BLaER1 (cell line): ENCODE data around the gene PXDN.
A peak's percentile ranks its signal among the peaks of the same experiment; 100 is the strongest.

Experiments used
- H3K27ac ChIP-seq: shearing (Covaris generic); formaldehyde crosslinking; 2 replicates; pipeline ENCODE4 v1.8.1; 2022
- H3K27me3 ChIP-seq: shearing (Covaris generic); formaldehyde crosslinking; 2 replicates; pipeline ENCODE4 v1.8.1; 2022
- H3K36me3 ChIP-seq: shearing (Covaris generic); formaldehyde crosslinking; 2 replicates; pipeline ENCODE4 v1.8.1; 2022
- H3K4me1 ChIP-seq: shearing (Covaris generic); formaldehyde crosslinking; 2 replicates; pipeline ENCODE4 v1.8.1; 2022
- H3K4me2 ChIP-seq: shearing (Covaris generic); formaldehyde crosslinking; 2 replicates; pipeline ENCODE4 v1.8.1; 2022
- H3K4me3 ChIP-seq: shearing (Covaris generic); formaldehyde crosslinking; 2 replicates; pipeline ENCODE4 v1.8.1; 2022
- H3K9ac ChIP-seq: shearing (Covaris generic); formaldehyde crosslinking; 2 replicates; pipeline ENCODE4 v1.8.1; 2022
- H3K9me3 ChIP-seq: shearing (Covaris generic); formaldehyde crosslinking; 2 replicates; pipeline ENCODE4 v1.8.1; 2022
- H4K20me1 ChIP-seq: shearing (Covaris generic); formaldehyde crosslinking; 2 replicates; pipeline ENCODE4 v1.8.1; 2022
- Cebpa-rat ChIP-seq: shearing (Covaris generic); IDR thresholded peaks from 2 replicates; pipeline ENCODE4 v1.8.1; 2022

PXDN gene

DNA sequence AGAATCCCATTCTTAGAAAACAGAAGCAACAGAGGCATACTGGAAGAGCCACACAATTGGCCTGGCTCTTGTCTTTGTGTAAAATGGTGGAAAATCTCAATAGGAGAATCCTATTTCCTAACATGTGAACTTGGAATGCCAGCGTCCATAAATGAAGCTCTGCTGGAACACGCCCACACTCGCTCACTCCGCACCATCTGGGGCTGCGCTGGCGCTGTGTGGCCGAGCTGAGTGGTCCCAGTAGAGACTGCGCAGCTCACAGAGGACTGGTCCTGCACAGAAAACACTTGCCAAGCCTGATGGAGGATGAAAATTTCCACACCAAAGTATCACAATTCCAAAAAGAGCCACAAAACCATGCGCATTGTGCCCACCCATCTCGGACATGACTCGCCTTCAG is 56.2 kb downstream of the PXDN start:
- Histone ChIP-seq H3K4me3 (no peak overlapping the region), H3K9me3 (no peaks in the 10 kb centered on the region), H3K4me1 (peaks cover 53% of the 10 kb centered on the region), H4K20me1 (peaks cover 100% of the 10 kb centered on the region), H3K9ac (peak overlapping the region; percentile 10), H3K27me3 (no peaks in the 10 kb centered on the region), H3K27ac (peak overlapping the region; percentile 15; the same call in 1 of the 2 replicates), H3K4me2 (peak overlapping the region; percentile 25), H3K36me3 (peaks cover 98% of the 10 kb centered on the region)
- TF ChIP-seq Cebpa-rat, result no peak

DNA sequence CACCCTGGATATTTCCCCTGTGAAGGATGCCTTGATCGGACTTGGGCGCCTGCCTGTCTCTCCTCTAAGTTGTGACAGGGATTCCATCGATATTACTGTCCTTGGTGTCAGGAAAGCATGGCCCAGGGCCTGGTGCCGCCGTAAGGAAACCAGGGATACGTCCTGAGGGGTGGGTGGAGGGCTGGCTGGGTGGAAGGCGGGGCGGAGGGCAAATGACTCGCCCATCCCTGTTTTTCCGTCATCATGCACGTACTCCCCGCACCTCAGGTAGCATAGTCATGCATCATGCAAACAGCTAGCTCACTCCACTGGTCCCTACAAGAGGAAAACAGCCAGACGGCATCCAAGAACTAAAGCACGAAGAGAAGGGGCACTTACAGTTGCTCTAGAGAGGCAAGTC is 57.1 kb downstream of the PXDN start:
- peaks cover 98% of the 10 kb centered on the region for H3K36me3 ChIP-seq
- no peak overlapping the region for H3K4me3 ChIP-seq
- peak overlapping the region; percentile 25; the same call in 1 of the 2 replicates for H3K4me2 ChIP-seq
- no peak for TF ChIP-seq Cebpa-rat
- H3K9me3 ChIP-seq, result no peaks in the 10 kb centered on the region
- peaks cover 100% of the 10 kb centered on the region for H4K20me1 ChIP-seq
- H3K4me1 ChIP-seq, result peaks cover 58% of the 10 kb centered on the region
- H3K27ac ChIP-seq, result peak overlapping the region; percentile 15; the same call in 1 of the 2 replicates
- H3K9ac ChIP-seq, result no peak overlapping the region; the same call in 1 of the 2 replicates
- H3K27me3 ChIP-seq, result no peaks in the 10 kb centered on the region

DNA sequence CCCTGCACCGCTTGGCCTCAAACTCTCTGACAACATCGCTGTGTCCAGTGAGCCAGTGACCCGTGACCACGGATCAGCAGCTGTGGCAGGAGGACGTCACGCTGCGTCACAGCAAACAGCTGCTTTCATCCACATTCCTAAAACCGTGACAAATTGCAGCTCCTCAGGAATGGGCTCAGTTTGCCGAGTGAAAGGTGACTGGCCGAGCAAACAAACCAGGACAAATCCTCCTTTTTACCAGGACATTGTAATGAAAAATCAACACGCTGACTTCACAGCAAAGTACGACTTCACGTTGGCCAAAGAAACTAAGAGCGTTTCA is 57.6 kb downstream of the PXDN start:
- Histone ChIP-seq H3K4me1 (peaks cover 59% of the 10 kb centered on the region), H3K9me3 (no peaks in the 10 kb centered on the region), H3K36me3 (peaks cover 98% of the 10 kb centered on the region), H4K20me1 (peaks cover 100% of the 10 kb centered on the region), H3K27ac (0 out of 2 replicates have a peak overlapping the region, but pooled peaks have one; percentile 26), H3K4me3 (no peak overlapping the region), H3K9ac (no peak overlapping the region), H3K4me2 (no peak overlapping the region), H3K27me3 (no peaks in the 10 kb centered on the region)
- no peak for TF ChIP-seq Cebpa-rat

DNA sequence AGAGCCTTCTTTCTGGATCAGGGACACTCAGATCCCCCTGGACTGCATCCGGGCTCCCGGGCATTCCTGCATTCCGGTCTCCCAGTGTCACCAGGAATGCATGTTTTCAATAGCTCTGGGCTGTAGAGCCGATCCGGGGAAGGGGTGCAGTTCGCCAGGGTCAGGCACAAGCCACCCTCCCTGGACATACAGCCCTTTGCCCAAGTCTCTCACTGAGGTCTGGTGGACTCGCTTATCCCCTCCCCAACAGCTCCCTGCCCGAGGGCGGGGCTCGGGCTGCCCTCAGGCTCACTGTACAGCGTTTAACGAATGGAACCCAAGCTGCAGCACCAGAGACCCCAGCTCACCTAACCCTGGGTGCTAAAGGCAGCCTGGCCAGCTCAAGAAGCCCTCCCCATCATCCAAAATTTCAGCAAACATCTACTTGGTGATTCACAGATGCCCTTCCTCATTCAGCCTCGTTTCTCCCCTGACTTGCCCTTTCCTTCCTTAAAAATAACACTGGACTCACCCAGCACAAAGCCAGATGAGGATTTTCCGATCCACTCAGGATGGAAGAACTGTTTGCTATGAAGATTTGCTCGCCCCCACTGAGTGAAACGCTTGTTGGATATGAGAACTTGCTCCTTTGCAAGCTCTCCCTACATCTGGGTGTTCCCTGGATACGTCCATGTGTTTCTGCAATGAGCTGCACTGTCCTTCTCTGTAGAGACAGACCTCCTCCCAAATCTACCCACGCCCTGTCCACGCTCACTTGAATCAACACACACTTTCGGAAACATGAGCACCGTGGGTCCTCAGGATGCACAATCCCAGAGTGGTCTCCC is 58.1 kb downstream of the PXDN start:
- Histone ChIP-seq H4K20me1 (peaks cover 100% of the 10 kb centered on the region), H3K9me3 (no peaks in the 10 kb centered on the region), H3K27me3 (no peaks in the 10 kb centered on the region), H3K4me3 (no peak overlapping the region), H3K9ac (no peak overlapping the region), H3K4me1 (peaks cover 65% of the 10 kb centered on the region), H3K36me3 (peaks cover 98% of the 10 kb centered on the region), H3K4me2 (no peak overlapping the region), H3K27ac (peak overlapping the region; percentile 46; the same call in 1 of the 2 replicates)
- no peak for TF ChIP-seq Cebpa-rat

DNA sequence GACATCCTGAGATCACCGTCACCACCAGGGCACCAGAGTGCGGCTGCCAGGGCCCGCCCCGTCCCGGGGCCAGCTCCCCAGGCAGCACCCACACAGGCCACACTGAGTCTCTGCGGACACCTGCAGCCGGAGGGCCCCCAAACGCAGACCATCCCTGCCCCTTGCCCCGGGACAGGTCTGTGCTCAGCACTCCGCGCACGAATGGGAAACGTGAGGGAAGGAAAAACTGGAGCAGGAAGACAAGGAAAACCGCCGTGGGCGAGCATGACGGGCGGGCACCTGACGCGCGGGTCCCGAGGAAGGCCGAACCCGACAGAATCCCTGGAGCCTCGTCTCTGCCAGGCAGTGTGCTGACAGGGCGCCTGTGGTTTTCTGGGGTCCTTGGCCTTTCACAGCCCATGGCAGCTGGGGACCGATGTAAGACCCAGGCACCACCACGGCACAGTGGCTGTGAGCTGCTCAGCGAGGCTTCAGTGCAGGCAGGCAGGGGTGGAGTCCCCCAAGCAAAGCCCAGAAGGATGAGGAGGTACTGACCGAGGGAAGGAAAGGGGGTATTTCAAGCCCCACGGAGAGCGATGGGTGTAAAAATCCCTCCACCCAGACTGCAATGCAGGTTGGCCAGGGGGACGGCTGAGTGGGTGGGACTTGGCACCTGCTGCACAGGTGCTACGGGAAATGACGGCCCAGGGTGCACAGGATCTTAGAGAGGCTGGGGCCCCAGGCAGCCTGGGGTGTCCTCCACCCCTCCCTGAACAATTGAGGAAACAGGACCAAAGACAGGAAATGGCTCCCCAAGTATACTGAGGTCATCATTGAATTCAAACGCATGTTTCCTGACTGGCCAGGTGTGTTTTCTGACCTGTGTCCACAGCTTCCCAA is 59.0 kb downstream of the PXDN start:
- no peak overlapping the region for H3K4me3 ChIP-seq
- no peaks in the 10 kb centered on the region for H3K27me3 ChIP-seq
- no peak overlapping the region for H3K4me2 ChIP-seq
- H4K20me1 ChIP-seq, result peaks cover 100% of the 10 kb centered on the region
- H3K36me3 ChIP-seq, result peaks cover 98% of the 10 kb centered on the region
- no peak overlapping the region for H3K9ac ChIP-seq
- no peaks in the 10 kb centered on the region for H3K9me3 ChIP-seq
- TF ChIP-seq Cebpa-rat, result no peak
- H3K27ac ChIP-seq, result peak overlapping the region; percentile 46; the same call in 1 of the 2 replicates
- H3K4me1 ChIP-seq, result peaks cover 73% of the 10 kb centered on the region

DNA sequence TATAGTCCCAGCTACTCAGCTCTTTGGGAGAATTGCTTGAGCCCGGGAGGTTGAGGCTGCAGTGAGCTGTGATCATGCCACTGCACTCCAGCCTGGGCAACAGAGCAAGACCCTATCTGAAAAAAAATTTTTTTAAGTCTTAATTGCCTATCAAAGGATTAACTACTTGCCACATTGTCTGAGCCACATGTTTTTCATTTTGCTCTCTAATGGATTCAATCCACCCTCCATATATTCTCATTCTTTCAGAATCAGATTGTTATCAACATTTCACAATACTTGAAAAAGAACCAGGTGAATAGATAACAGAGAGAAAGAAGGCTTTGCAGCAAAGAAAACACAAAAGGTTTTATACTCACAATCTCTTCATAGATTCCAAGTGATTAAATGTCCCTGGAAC is 61.0 kb downstream of the PXDN start:
- Histone ChIP-seq H3K9ac (no peak overlapping the region), H3K4me1 (peaks cover 67% of the 10 kb centered on the region), H3K27me3 (no peaks in the 10 kb centered on the region), H3K9me3 (no peaks in the 10 kb centered on the region), H3K4me3 (no peak overlapping the region), H4K20me1 (peaks cover 93% of the 10 kb centered on the region), H3K27ac (no peak overlapping the region), H3K36me3 (peaks cover 98% of the 10 kb centered on the region), H3K4me2 (no peak overlapping the region)
- TF ChIP-seq Cebpa-rat, result no peak

DNA sequence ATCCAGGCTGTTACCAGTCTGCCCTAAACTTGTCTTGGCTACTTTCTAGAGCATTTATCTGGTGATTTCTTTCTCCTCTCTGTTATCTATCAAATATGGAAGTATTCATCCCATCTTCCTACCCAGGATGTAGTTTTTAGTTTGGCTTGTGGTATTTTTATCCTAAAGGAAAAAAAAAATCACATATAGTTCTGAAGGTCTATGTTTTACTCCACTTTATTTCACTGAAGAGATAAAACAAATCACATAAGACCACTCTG is 62.2 kb downstream of the PXDN start:
- Histone ChIP-seq H3K4me3 (no peak overlapping the region), H3K9ac (no peak overlapping the region; the same call in 1 of the 2 replicates), H3K9me3 (no peaks in the 10 kb centered on the region), H3K36me3 (peaks cover 98% of the 10 kb centered on the region), H3K4me2 (peak overlapping the region; percentile 59), H3K27me3 (no peaks in the 10 kb centered on the region), H4K20me1 (peaks cover 93% of the 10 kb centered on the region), H3K27ac (peak overlapping the region; percentile 31; the same call in 1 of the 2 replicates), H3K4me1 (peaks cover 55% of the 10 kb centered on the region)
- no peak for TF ChIP-seq Cebpa-rat

DNA sequence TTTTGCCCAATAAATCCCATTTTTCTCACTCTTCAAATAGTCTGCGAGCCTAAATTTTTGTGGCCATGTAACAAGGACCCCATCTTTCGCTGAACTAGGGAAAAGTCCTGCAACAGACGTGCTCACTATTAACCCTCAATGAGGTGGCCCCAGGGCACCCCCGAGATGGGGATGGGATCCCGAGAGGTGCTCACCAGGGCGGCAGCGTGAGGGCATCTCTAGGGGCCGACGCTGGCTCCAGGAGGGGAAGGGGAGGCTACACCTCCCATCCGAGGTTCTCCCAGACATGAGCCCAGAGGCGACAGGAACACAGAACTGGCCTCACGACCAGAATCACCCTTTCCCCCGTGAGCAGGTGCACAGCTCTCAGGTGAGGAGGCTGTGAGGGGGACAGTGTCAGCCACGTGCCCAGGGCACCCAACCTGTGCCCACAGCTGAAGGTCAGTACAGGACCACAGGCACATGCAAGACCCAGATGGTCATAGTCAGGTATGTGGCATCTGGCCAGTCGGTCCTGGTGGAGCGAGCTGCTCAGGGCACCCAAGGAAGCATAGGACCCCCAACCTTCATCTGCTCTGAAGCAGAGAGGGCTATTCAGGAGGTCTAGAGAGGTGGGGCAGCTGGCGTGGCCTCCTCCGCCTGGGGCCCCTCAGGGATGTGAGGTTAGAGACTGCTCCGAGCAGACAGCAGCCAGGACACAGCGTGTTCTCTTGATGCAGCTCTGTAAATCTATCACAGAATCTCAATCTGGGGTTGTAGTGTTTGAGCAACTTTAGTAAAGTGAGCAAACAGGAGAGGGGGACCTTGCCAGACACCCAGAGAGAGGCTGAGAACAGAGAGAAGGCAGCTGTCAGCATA is 62.8 kb downstream of the PXDN start:
- no peak for TF ChIP-seq Cebpa-rat
- peaks cover 98% of the 10 kb centered on the region for H3K36me3 ChIP-seq
- H3K27me3 ChIP-seq, result no peaks in the 10 kb centered on the region
- no peak overlapping the region; the same call in 1 of the 2 replicates for H3K9ac ChIP-seq
- H3K9me3 ChIP-seq, result no peaks in the 10 kb centered on the region
- H3K4me2 ChIP-seq, result peak overlapping the region; percentile 59
- no peak overlapping the region for H3K4me3 ChIP-seq
- peak overlapping the region; percentile 31 for H3K27ac ChIP-seq
- peaks cover 49% of the 10 kb centered on the region for H3K4me1 ChIP-seq
- peaks cover 93% of the 10 kb centered on the region for H4K20me1 ChIP-seq

DNA sequence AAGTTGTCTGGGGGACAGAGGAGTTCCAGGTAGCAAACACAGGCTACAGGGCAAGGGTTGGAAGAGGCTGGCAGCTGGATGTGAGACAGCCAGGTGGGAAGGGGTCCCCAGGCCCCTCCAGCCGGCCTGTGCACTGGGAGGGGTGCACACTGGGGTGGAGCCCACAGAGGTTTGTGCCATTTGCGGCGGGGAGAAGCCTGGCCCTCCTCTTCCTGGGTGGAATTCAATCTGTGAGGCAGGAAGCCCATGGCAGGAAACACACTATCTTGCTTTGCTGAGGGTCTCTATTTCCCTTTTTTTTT is 63.3 kb downstream of the PXDN start:
- no peak overlapping the region for H3K4me3 ChIP-seq
- no peaks in the 10 kb centered on the region for H3K9me3 ChIP-seq
- H3K4me2 ChIP-seq, result peak overlapping the region; percentile 59
- peaks cover 44% of the 10 kb centered on the region for H3K4me1 ChIP-seq
- TF ChIP-seq Cebpa-rat, result no peak
- H3K36me3 ChIP-seq, result peaks cover 98% of the 10 kb centered on the region
- H4K20me1 ChIP-seq, result peaks cover 93% of the 10 kb centered on the region
- no peak overlapping the region for H3K9ac ChIP-seq
- no peaks in the 10 kb centered on the region for H3K27me3 ChIP-seq
- H3K27ac ChIP-seq, result peak overlapping the region; percentile 31
